HG03196 (cell line): Measurements from ENCODE around the gene C10orf105.

Source experiments
- ATAC-seq: cut with Tn5 transposase; IDR thresholded peaks from one replicate; pipeline ENCODE4 v1.9.1; 2021; ENCODE audit not compliant: unreplicated experiment

C10orf105 gene

DNA sequence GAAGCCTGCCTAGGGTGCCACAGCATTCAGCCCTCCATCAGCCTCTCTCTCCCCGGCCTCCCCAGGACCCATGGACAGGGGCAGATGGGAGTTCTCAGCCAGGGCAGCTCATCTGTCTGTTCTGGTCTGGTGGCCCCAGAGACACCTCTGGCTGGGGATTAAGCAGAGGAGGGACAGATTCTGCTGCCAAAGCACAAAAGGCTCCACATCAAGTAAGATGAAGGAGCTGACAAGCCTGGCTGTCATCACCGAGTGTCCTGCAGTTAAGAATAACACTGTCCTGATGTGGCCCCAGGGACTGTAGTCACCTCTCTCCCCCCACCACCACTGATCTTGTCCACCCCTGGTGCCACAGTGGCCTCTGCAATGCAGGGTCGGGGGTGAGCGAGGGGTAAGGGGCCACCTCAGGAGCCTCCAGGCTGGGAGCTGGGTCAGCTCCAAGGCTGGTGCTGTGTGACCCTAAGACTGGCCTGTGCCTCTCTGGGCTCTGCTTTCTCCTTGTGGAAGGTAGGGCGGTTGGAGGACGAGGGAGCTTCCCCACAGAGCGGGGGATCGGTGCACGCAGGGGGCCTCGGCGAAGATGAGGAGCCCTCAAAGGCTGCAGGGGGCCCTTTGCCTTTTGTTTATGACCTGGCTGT lies 18.7 kb downstream of the C10orf105 start:
- no peak for ATAC-seq

DNA sequence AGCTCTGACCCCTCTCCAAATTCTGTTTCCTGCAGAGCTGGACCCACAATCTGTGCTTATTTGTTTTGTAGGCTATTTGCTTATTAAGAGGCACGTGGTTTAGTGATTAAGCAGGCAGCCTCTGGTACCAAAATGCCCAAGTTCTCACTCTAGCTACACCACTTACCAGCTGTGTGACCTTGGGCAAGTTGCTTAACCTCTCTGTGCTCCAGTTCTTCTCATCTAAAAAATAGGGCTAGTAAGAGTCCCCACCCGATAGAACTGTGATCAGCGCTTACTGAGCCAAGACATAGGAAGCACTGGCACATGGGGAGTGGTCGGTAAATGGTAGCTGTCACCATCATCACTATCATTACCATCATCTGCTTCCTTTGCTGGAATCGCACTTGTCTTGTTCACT lies 20.8 kb downstream of the C10orf105 start:
- no peak for ATAC-seq

DNA sequence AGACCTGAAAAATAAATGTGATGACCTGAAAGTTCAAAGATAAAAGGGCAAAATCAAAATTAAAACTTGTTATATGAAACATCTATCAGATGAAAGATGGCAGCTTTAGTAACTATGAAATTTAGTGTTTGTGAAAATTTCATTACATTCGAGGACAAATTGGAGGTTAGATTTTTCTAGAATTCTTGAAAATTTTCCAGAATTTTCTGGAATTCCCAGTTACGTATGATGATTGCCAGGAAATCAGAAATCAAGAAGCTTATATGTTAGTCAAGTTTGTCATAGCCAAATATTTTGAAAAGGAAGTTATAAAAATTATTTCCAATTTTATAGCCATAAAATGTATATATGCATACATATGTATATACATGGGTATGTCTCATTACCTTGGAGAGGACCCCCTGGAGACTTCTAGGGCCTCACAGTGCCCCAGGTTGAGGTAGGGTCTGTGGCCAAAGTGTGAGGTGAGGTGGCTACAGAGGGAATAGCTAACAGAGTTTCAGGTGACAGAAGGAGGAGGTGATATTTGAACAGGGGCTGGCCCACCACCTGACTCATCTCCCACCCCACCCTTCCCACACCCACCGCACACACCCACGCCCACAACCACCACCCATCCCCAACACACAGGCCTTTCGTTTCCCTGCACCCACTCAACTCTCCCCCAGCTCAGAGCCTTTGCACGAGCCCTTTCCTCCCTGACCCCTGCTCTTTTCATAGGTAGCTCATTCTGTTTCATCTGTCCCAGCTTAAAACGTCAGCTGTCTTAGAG lies 21.5 kb downstream of the C10orf105 start:
- ATAC-seq = no peak

DNA sequence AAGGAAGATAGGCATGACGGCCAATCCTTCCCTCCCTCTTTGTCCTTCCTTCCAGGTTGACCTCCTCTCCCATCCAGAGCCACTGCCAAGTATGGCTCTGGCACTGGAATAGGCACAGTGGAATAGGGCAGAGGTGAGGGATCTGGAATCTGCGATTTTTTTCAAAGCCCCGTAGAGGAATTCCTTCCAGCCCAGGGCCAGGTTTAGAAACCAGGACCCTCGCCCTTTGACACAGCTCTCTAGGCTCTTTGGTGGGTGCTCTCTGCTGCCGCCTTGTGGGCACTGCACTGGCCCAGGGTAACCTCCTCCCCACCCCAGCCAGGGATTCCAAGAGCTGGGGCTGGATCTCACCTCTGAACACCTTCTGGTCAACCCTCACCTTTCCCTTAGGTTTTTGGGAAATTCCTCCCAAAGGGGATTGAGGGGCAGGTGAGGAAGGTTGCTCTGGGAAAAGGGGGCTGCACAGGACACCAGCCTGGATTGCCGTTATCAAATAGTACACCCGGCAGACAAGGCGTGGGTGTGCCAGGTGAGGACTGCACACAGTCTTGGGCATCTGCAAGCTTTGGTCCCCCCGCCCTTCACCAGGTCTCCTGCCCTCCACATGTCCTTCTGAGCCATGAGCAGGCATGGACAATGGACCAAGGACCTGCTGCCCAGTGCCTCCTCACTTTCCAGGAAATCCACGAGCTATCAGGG lies 22.8 kb downstream of the C10orf105 start:
- no peak for ATAC-seq

DNA sequence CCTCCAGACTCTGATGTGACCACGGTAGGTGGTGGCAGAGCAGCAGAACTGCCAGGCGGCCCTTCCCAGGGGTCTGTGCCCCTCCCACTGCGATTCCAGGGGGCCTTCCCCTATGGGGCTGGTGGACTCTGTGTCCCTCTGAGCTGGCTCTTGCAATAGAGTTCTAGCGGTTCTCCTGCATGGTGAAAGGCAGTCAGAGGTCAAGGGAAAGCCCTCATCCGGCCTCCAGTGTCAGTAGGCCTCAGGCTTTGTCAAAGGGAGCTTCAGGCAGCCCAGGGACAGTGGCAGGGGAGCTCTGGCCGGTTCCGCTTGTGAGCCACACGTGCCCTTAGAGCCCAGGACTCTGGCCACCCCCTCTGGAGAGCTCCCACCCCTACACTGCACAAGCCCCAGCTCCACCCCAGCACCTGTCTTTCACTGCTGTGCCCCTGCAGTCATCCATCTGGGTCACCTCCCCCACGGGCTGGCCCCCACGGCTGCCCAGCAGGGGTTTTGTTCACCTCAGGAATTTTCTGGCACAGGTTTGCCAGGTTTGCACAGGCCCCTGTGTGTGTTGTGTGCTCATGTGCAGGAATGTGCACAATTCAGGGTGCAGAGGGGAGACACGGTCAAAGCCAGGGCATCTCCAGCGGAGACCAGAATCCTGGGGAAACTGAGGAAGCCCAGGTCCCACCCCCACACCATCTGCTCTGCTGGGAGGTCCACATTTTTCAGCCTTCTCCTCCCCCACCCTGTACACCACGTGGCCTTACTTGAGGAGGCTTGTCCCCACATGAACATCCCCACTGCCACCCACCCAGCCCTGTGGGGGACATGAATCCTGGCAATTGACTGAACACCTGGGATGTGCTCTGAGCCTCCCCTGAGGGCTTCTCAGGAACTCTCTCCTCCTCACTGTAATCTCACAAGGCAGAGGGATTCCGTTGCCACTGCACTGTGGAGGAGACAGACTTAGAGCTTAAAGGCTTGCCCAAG lies 23.8 kb downstream of the C10orf105 start:
- ATAC-seq = no peak

DNA sequence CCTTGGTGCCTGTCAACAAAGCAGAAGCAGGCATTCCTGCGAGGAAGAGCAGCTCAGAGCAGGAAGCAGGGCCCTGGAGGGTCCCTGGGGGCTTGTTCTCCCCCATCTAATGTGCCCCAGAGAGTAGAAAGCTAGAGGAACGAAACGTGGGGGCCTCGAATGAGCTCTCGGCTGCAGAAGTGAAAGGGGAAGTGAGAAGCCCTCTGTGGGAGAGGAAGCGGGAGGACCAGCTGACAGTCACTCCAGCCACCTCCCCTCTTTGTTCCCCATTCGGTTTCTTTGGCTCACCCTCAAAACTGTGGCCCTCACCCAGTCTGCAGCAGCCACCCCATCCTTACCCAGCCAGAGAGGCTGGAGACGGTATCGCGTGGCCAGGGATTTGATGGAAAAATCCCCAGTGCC lies 25.0 kb downstream of the C10orf105 start:
- ATAC-seq = peak; percentile 79

DNA sequence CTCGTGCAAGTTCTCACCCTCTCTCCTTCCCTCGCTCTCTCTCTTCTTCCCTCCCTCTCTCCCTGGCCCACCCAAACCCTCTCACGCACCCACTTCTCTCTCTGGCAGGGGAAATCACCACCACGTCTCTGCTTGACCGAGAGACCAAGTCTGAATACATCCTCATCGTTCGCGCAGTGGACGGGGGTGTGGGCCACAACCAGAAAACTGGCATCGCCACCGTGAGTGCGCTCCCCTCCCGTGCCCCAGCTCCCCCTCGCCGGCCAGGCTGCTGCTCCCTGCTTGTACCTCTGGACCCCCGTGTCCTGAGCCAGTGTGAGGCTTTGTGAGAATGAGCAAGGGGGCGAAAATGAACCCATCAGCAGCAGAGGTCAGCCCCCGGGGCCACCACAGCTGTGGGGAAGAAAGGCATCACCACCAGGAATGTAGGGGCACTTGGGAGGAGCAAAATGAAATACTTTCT lies 25.5 kb downstream of the C10orf105 start:
- peak; percentile 28 for ATAC-seq

DNA sequence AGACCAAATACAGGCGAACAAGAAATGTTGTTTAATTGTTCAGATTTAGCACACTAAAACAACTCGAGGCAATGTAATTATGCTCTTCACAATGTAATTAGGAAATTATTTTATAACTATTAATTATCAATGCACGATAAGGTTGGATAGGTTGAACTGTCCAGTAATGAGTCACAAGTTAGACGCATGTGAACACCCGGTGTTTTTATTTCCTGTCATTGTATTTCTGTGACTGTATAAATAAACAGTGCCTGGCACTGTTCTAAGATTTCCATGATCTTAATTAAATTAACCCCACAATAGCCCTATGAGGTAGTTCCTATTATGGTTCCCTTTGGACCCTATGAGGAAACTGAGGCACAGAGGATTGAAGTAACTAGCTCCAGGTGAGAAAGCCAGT lies 26.2 kb downstream of the C10orf105 start:
- no peak for ATAC-seq

DNA sequence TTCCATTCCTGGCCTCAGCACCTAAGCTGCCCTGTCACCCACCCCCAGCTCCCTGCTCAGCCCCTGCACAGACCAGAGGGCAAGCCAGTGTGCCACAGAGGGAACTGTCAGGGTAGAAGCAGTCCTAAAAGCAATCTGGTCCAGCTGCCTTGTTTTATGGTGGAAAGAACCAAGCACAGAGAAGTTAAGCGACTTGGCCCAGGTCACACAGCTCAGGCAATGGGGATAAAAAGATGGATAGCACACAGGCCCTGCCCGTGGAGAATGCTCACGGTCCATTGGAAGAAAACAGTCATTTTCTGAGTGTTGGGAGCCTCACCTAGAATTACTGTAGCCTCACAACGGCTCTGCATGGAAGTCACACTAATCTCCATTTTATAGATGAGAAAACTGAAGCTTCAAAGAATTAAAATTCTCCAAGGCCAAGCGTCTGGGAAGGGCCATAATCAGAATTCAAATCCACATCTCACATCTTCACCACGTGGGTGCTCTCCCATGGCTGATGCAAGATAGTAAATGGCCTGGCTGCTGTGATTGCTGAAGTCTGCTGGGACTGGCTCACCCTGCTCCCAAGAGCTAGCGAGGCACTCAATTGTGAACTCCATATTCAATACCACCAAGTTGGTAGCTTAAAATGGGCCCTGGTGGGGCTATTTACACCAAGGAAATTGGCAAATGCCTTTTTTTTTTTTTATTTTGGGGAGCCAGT lies 26.8 kb downstream of the C10orf105 start:
- ATAC-seq = no peak

DNA sequence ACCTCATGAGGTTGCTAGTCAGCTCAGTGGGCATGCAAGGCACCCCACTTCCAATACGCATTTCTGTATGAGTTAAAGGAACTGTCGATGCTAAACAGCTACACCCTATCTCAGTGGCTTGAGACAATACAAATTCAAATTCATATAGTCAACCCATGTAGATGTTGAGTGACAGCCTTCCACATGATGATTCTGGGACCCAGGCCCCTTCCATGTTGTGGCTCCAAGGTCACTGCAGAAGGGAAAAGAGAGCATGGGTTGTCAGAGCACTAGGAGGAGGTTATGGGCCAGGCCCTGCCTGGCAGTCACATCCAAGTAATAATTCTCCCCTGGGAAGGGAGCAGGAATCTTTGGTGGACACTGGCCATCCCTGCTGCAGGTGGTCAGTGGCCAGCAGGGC lies 28.2 kb downstream of the C10orf105 start:
- ATAC-seq = no peak

DNA sequence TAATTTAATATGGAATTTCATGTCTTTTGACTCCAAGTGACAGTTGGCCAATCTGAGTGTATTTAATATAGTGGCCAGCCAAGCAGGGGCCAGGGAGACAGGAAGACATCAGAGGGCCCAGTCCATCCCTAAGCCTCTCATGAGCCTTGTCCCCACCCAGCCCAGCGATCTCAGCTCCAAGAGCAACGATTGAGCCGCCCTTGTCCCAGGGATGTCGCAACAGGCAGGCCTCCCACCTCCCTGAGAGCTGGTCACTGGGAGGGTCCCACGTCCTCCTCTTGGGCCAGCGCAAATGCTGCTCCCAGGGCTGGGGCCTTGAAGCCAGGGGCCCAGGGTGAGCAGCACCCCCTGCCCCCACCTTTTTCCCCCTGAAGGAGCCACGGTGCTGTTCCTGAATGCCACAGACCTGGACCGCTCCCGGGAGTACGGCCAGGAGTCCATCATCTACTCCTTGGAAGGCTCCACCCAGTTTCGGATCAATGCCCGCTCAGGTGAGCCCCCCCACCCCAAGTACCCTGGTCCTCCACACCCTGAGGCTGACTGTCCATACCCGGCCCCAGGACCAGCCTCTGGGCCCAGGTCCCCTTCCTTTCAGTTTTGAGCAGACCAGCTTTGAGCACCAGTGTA lies 29.4 kb downstream of the C10orf105 start:
- no peak for ATAC-seq

DNA sequence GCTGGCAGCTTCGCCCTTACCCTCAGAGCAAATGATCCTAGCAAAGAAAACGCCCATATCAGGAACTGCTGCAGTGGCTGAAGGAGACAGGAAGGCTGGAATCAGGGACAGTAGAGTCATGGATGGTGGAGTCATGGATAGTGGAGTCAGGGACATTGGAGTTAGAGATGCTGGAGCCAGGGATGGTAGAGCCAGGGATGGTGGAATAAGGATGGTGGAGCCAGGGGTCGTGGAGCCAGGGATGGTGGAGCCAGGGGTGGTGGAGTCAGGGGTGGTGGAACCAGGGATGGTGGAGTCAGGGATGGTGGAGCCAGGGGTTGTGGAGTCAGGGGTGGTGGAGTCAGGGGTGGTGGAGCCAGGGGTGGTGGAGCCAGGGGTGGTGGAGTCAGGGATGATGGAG lies 31.3 kb downstream of the C10orf105 start:
- ATAC-seq = no peak

DNA sequence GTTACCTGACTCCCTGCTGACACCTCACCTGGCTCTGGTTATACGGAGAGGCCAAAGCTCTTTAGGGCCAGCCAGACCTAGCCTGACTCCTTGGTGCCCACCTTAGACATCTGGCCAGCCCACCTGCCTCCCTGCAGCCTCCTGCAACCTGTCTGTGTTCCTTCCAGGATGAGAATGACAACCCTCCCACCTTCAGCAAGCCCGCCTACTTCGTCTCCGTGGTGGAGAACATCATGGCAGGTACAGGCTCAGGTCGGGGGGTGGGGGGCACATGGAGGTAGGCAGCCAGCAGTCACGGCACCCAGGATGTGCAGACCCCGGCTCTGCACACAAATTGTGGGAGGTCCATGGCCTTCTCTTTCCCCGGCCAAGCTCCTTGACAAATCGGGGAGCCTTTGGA lies 32.1 kb downstream of the C10orf105 start:
- ATAC-seq = no peak

DNA sequence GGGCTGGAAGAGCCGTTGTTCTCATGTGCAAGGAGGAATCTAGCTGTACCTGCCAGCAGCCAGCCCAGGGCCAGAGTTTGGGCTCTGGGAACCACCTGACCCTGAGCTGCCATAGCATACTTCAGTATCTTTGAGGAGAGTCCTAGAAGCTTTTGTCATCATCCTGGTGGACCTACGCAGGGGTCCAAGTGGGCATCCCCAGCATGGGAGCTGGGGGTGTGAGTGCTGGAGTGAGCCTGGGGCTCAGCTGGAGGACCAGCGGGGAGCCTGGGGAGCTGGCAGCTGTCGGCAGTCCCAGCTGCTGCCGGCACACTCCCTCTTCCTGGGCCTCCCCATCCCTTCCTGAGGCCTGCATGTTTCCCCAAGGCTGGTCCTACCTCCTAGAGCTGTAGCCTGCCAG lies 32.5 kb downstream of the C10orf105 start:
- ATAC-seq = no peak

DNA sequence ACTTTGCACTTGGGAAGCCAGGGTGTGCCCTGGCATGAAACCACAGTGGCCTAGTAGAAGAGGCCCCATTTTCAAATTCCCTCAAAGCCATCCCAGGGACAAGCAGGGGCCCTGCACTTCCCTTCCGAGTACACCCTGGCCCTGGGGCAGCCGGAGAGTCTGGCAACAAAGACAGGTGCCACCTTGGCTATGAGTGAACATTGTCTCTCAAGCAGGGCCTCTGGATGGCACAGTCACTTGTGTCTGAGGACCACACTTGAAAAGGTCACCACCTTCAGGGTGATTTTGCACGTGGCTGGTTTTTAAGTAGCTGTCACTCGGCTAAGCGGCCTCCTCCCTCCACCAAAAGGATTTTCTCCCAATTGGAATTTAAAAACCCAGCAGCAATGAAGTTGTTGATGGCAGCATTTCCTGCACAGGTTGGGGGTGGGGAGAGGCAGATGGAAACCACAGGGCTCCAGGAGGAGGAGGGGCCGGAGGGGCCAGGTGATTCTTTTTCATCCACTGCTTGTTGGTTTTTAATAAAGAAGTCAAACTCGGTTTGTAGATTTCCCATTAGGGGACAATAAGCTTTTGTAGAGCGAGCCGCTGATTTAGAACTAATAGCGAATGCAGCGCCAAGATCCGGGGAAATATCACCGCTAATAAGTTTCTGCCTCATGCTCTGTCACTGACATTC lies 33.9 kb downstream of the C10orf105 start:
- no peak for ATAC-seq

DNA sequence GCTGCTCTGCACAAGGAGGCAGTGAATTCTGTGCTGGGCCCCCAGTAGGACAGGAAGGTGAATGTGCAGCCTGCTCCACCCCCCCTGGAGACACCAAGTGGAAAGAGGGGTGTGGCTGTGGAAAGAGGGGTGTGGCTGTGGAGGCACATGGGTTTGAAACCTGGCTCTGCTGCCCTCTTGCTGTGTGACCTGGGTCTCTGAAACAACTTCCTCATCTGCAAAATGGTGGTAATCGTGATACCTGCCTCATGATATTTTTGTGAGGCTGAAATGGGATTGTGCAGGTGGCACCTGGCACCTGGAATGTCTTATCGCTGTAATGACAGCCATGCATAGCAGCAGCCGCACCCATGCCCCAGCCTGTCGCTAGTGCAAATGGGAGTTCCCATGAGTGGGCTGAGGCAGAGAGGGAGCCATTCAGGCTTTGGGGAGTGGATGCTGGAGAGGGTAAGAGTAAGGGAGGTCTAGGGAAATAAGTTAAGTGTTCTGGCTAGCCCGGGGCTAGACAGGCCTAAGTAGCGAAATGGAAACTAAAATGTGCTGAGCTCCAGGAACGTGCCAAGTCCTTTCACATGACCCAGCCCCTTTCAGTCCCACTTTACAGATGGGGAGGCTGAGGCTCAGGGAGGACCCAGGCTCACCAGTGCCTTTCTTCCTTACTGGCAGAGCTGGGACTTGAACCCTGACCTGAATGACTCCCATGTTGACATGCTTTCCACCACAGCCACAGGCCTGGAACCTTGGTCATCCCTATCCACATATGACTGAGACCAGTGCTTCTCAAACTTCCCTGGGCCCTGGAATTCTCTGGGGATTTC lies 35.0 kb downstream of the C10orf105 start:
- no peak for ATAC-seq

DNA sequence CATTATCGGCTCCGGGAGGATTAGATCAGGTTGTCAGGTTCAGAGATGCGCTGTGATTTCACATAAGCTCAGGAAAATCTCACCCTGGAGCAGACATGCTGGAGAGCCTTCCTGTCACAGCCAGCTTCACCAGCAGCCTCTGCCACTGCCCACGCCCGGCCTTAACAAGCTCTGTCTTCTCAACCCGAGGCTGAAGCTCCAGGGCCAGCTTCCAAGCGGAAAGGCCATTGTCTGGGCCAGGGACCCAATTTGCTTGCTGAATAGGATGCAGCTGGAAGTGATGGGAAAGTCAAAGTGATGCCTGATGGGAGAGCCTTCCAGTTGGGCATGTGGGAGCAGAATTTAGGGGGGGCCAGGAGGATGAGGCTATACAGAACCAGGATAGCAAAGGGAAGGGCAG lies 36.3 kb downstream of the C10orf105 start:
- no peak for ATAC-seq

DNA sequence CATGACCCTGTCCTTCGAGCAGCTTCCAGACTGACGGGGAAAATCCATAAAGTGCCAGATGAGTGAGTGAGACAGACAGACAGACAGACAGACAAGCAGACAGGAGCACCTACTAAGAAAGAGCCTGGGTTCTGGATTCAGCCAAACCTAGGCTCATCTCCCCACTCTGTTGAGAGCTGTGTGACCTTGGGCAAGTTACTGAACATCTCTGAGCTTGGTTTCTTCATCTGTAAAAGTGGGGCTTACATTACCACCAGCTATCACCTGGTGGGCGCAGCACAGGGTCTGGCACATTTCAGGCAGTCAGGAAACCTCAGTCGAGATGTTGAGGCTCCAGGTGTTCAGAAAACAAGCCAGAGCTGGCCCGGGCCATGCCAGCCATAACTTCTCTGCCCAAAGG lies 37.6 kb downstream of the C10orf105 start:
- no peak for ATAC-seq
